NT2/D1 (cell line): ENCODE data around the gene THOP1.

Source experiments
- SUZ12 ChIP-seq: IDR thresholded peaks from 2 replicates; pipeline ENCODE4 v1.6.1; 2011; ENCODE audit not compliant: insufficient read length, insufficient read depth; ENCODE audit errors: extremely low read depth
- ZNF274 ChIP-seq: IDR thresholded peaks from 2 replicates; pipeline ENCODE4 v1.6.1; 2011; ENCODE audit warnings: mild to moderate bottlenecking, low read depth, low read length

DNA sequence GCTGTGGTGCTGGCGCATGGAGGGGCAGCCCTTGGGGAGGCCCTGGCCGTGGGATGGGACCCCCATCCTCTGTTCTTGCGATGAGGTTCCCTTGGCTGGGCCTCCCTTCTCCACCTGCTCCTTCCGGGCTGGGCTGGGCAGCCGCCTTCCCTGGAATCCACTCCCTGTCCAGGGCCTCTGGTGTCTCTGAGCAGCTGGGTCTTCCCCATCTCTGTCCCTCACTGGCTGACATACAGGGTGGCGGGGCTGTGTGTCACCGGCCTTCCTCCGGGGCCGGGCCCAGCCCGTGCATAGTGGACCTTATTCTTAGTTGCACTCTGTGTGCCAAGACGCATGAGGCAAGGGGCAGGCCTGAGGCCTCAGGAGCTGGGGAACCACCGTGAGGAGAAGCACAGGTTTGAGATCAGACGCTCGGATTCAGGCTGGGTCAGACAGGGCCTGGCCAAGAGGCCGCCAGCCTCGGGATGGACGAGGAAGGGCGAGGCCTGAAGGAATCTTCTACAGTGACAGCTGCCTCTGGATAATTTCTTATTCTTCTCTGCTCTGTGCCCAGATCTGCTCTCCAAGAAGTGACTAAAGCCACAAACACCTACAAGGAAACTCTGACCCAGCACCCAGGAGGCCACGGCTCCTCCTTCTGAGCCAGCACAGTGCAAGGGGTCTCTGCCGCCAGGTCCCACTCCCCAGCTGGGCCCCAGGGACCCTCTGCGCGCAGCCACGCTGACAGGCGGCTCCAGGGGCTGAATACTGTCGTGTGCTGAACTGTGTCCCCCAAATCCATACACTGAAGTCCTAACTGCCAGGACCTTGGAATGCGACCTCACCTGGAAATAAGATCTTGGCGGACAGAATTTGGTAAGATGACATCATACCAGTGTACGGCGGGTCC is 13.3 kb upstream of the THOP1 start:
- no peak for TF ChIP-seq SUZ12
- no peak for TF ChIP-seq ZNF274
